Mesenchymal stem cell (in vitro differentiated cells and primary cell): ENCODE data around the gene RHOJ.

Experiments
- DNase-seq: peaks from one replicate; pipeline ENCODE4 v3.0.0-alpha.2; 2013
- H2AFZ ChIP-seq: one replicate; pipeline ENCODE4 v1.6.1; 2013; ENCODE audit warnings: low read depth, mild to moderate bottlenecking, control low read depth, inconsistent platforms, low read length, moderate library complexity
- H2AK5ac ChIP-seq: 2 replicates; pipeline ENCODE4 v1.6.1; 2013; ENCODE audit warnings: low read length, moderate library complexity, mild to moderate bottlenecking, inconsistent platforms; ENCODE audit not compliant: severe bottlenecking
- H2BK120ac ChIP-seq: one replicate; pipeline ENCODE4 v1.6.1; 2013; ENCODE audit warnings: low read depth, mild to moderate bottlenecking, inconsistent platforms, low read length, moderate library complexity
- H2BK12ac ChIP-seq, 2 experiments: one replicate each; pipeline ENCODE4 v1.6.1; 2013; ENCODE audit warnings: inconsistent platforms in 2 of 2, low read length in 2 of 2, mild to moderate bottlenecking in 2 of 2, moderate library complexity in 2 of 2, control low read depth in 1 of 2
- H2BK15ac ChIP-seq: one replicate; pipeline ENCODE4 v1.6.1; 2013; ENCODE audit warnings: mild to moderate bottlenecking, low read depth, inconsistent platforms; ENCODE audit not compliant: poor library complexity, severe bottlenecking
- H2BK5ac ChIP-seq: 2 replicates; pipeline ENCODE4 v1.6.1; 2013; ENCODE audit warnings: low read depth, mild to moderate bottlenecking, low read length, control low read depth, inconsistent platforms; ENCODE audit not compliant: poor library complexity, severe bottlenecking
- H3K14ac ChIP-seq, 2 experiments: one replicate each; pipeline ENCODE4 v1.6.1; 2013; ENCODE audit warnings: inconsistent platforms in 2 of 2, low read length in 2 of 2, control low read depth in 1 of 2, mild to moderate bottlenecking in 1 of 2, moderate library complexity in 1 of 2
- H3K18ac ChIP-seq, 2 experiments: one replicate each; pipeline ENCODE4 v1.6.1; 2013; ENCODE audit warnings: inconsistent platforms in 2 of 2, low read length in 2 of 2, control low read depth in 1 of 2, low read depth in 1 of 2, mild to moderate bottlenecking in 1 of 2
- H3K23ac ChIP-seq, 2 experiments: one replicate each; pipeline ENCODE4 v1.6.1; 2013; ENCODE audit warnings: inconsistent platforms in 2 of 2, low read length in 2 of 2, mild to moderate bottlenecking in 2 of 2, moderate library complexity in 2 of 2, control low read depth in 1 of 2
- H3K27ac ChIP-seq: 2 replicates; pipeline ENCODE4 v1.5.1; 2013; ENCODE audit warnings: mild to moderate bottlenecking, moderate library complexity, low read length, control low read depth, inconsistent platforms; ENCODE audit not compliant: poor library complexity, severe bottlenecking
- H3K27me3 ChIP-seq, 2 experiments: 2 replicates each; pipeline versions ENCODE4 v1.6.1 to v1.7.0; 2013; ENCODE audit warnings: low read length in 2 of 2, mild to moderate bottlenecking in 2 of 2, moderate library complexity in 2 of 2, control low read depth in 1 of 2, inconsistent platforms in 1 of 2; ENCODE audit not compliant: control insufficient read depth in 1 of 2, insufficient read depth in 1 of 2
- H3K36me3 ChIP-seq, 2 experiments: 2 replicates each; pipeline versions ENCODE4 v1.6.1 to v1.7.0; 2013; ENCODE audit warnings: low read length in 2 of 2, control low read depth in 1 of 2, inconsistent platforms in 1 of 2, low read depth in 1 of 2, mild to moderate bottlenecking in 1 of 2; ENCODE audit not compliant: insufficient read depth in 2 of 2, control insufficient read depth in 1 of 2
- H3K4ac ChIP-seq, 2 experiments: one replicate each; pipeline ENCODE4 v1.6.1; 2013; ENCODE audit warnings: inconsistent platforms in 2 of 2, low read length in 2 of 2, mild to moderate bottlenecking in 2 of 2, moderate library complexity in 2 of 2, control low read depth in 1 of 2, low read depth in 1 of 2
- H3K4me1 ChIP-seq: 2 replicates; pipeline ENCODE4 v1.6.1; 2013; ENCODE audit warnings: low read depth, low read length, control low read depth; ENCODE audit not compliant: control insufficient read depth, insufficient read depth
- H3K4me2 ChIP-seq: 2 replicates; pipeline ENCODE4 v1.6.1; 2013; ENCODE audit warnings: low read length, mild to moderate bottlenecking, inconsistent platforms; ENCODE audit not compliant: poor library complexity, severe bottlenecking
- H3K4me3 ChIP-seq, 2 experiments: 2 replicates each; pipeline versions ENCODE4 v1.5.1 to v1.7.0; 2013; ENCODE audit warnings: low read length in 2 of 2, mild to moderate bottlenecking in 2 of 2, control low read depth in 1 of 2, low read depth in 1 of 2; ENCODE audit not compliant: insufficient read depth in 1 of 2
- H3K79me1 ChIP-seq: replicated peaks from 2 replicates; pipeline ENCODE4 v1.6.1; 2013; ENCODE audit warnings: mild to moderate bottlenecking, control low read depth, low read length, inconsistent platforms; ENCODE audit not compliant: poor library complexity, severe bottlenecking
- H3K9ac ChIP-seq: 2 replicates; pipeline ENCODE4 v1.7.0; 2013; ENCODE audit warnings: mild to moderate bottlenecking, low read length, moderate library complexity
- H3K9me3 ChIP-seq: 2 replicates; pipeline ENCODE4 v1.7.0; 2013; ENCODE audit warnings: mild to moderate bottlenecking, low read length; ENCODE audit not compliant: control insufficient read depth
- H4K8ac ChIP-seq: one replicate; pipeline ENCODE4 v1.6.1; 2013; ENCODE audit warnings: inconsistent platforms, mild to moderate bottlenecking, low read length, moderate library complexity
- H4K91ac ChIP-seq: one replicate; pipeline ENCODE4 v1.6.1; 2013; ENCODE audit warnings: mild to moderate bottlenecking, low read length, inconsistent platforms
- WGBS: methylation state at CpG from one replicate; pipeline ENCODE4 v1.1.7; 2013; ENCODE audit warnings: mixed read lengths; 5-methylcytosine and 5-hydroxymethylcytosine counted together

Gene RHOJ

GRCh38 chr14:63203618-63204406, 431 bp upstream of the RHOJ start:
- no peaks in the 10 kb centered on the region for H3K9me3 ChIP-seq
- peaks cover 5% of the 10 kb centered on the region for H3K4me1 ChIP-seq
- peak; percentile 97 for DNase-seq
- no peak overlapping the region for H4K91ac ChIP-seq
- peak overlapping the region in 1 of 2 experiments; percentile 83 for H3K4me3 ChIP-seq
- H3K79me1 ChIP-seq = peaks cover 4% of the 10 kb centered on the region
- H2BK12ac ChIP-seq = no peak overlapping the region
- no peak overlapping the region for H2AK5ac ChIP-seq
- no peak overlapping the region for H2AFZ ChIP-seq
- peak overlapping the region; percentile 97 for H3K9ac ChIP-seq
- peak overlapping the region; percentile 89 for H3K4me2 ChIP-seq
- no peak overlapping the region for H3K4ac ChIP-seq
- H3K23ac ChIP-seq = no peak overlapping the region
- peak overlapping the region; percentile 35 for H4K8ac ChIP-seq
- peak overlapping the region; percentile 46 for H2BK5ac ChIP-seq
- H3K27ac ChIP-seq = peak overlapping the region; percentile 99
- H3K27me3 ChIP-seq = no peaks in the 10 kb centered on the region
- no peak overlapping the region for H2BK15ac ChIP-seq
- H2BK120ac ChIP-seq = peak overlapping the region; percentile 74
- H3K18ac ChIP-seq = peak overlapping the region in 1 of 2 experiments; percentile 34
- H3K36me3 ChIP-seq = no peaks in the 10 kb centered on the region
- 14% methylated on average over 10 of the region's 11 CpGs for WGBS
- H3K14ac ChIP-seq = no peak overlapping the region

- H2BK15ac ChIP-seq = peak overlapping the region; percentile 92
These were observed 867 bp downstream of the RHOJ start for GRCh38 chr14:63205044-63205575.

GRCh38 chr14:63205866-63206265, 1.6 kb downstream of the RHOJ start:
- Histone ChIP-seq H2AK5ac (no peak overlapping the region), H3K36me3 (peaks cover 0 to 9% of the 10 kb centered on the region in 2 experiments), H3K27me3 (no peaks in the 10 kb centered on the region), H3K4ac (no peak overlapping the region), H3K27ac (peak overlapping the region; percentile 54), H3K14ac (no peak overlapping the region), H2BK120ac (no peak overlapping the region), H3K79me1 (peaks cover 8% of the 10 kb centered on the region), H3K4me2 (peak overlapping the region; percentile 65), H2BK5ac (no peak overlapping the region), H3K18ac (peak overlapping the region in 1 of 2 experiments; percentile 23), H4K8ac (no peak overlapping the region), H2BK12ac (no peak overlapping the region), H2AFZ (no peak overlapping the region), H3K23ac (no peak overlapping the region), H2BK15ac (no peak overlapping the region), H3K4me3 (peak overlapping the region in 1 of 2 experiments; percentile 83), H3K4me1 (peaks cover 5% of the 10 kb centered on the region), H3K9ac (peak overlapping the region; percentile 97), H4K91ac (no peak overlapping the region), H3K9me3 (no peaks in the 10 kb centered on the region)
- no peak for DNase-seq

More at GRCh38 chr14:63205044-63205575, 867 bp downstream of the RHOJ start:
- 82% methylated on average over 7 of the region's 10 CpGs for WGBS
- Histone ChIP-seq H3K4ac (peak overlapping the region; percentile 2 to 91), H4K8ac (peak overlapping the region; percentile 90), H3K4me2 (peak overlapping the region; percentile 89), H2AFZ (no peak overlapping the region), H4K91ac (peak overlapping the region; percentile 23), H3K18ac (peak overlapping the region; percentile 92), H3K4me1 (peaks cover 5% of the 10 kb centered on the region), H2BK120ac (peak overlapping the region; percentile 74), H3K36me3 (peaks cover 0 to 3% of the 10 kb centered on the region in 2 experiments), H3K4me3 (peak overlapping the region; percentile 59 to 83), H3K23ac (no peak overlapping the region), H3K9ac (peak overlapping the region; percentile 97), H3K27ac (peak overlapping the region; percentile 99), H3K14ac (no peak overlapping the region), H2AK5ac (peak overlapping the region; percentile 71), H3K79me1 (peaks cover 8% of the 10 kb centered on the region), H2BK12ac (peak overlapping the region in 1 of 2 experiments; percentile 88), H2BK5ac (peak overlapping the region; percentile 82), H3K9me3 (no peaks in the 10 kb centered on the region), H3K27me3 (no peaks in the 10 kb centered on the region)
- DNase-seq = no peak

GRCh38 chr14:63209160-63209559, 4.9 kb downstream of the RHOJ start:
- no peak overlapping the region for H2AK5ac ChIP-seq
- no peak overlapping the region for H3K9ac ChIP-seq
- no peak overlapping the region for H2BK120ac ChIP-seq
- H3K27me3 ChIP-seq = no peaks in the 10 kb centered on the region
- H2AFZ ChIP-seq = no peak overlapping the region
- H2BK15ac ChIP-seq = no peak overlapping the region
- 91% methylated on average over 1 of the region's 1 CpG for WGBS
- no peaks in the 10 kb centered on the region for H3K9me3 ChIP-seq
- H3K4me3 ChIP-seq = no peak overlapping the region
- H3K14ac ChIP-seq = no peak overlapping the region
- H3K27ac ChIP-seq = no peak overlapping the region
- H3K23ac ChIP-seq = no peak overlapping the region
- H4K8ac ChIP-seq = no peak overlapping the region
- no peak overlapping the region for H2BK12ac ChIP-seq
- no peak overlapping the region for H2BK5ac ChIP-seq
- DNase-seq = no peak
- H3K36me3 ChIP-seq = peaks cover 0 to 28% of the 10 kb centered on the region in 2 experiments
- no peak overlapping the region for H4K91ac ChIP-seq
- H3K4me2 ChIP-seq = no peak overlapping the region
- H3K18ac ChIP-seq = no peak overlapping the region
- H3K4ac ChIP-seq = no peak overlapping the region
- H3K79me1 ChIP-seq = peaks cover 18% of the 10 kb centered on the region
- H3K4me1 ChIP-seq = peaks cover 5% of the 10 kb centered on the region
